DOHH2 (cell line): ENCODE data around the gene PIERCE2.

Experiments used
- H3F3A ChIP-seq: fragments of 200-600 bp; sonication (generic), shearing (Covaris generic); 2 replicates; pipeline ENCODE4 v1.6.0; 2016; ENCODE audit warnings: antibody characterized with exemption, mild to moderate bottlenecking; ENCODE audit not compliant: control insufficient read depth, insufficient read depth
- H3K27ac ChIP-seq: fragments of 200-600 bp; sonication (generic); 2 replicates; pipeline ENCODE4 v1.5.1; 2014; ENCODE audit warnings: low read depth, mild to moderate bottlenecking, low read length, moderate library complexity
- H3K27me3 ChIP-seq: fragments of 200-600 bp; sonication (generic); 2 replicates; pipeline ENCODE4 v1.6.1; 2014; ENCODE audit warnings: mild to moderate bottlenecking, low read length, mixed read lengths; ENCODE audit not compliant: control insufficient read depth
- H3K36me3 ChIP-seq: fragments of 200-600 bp; sonication (generic); 2 replicates; pipeline ENCODE4 v1.6.1; 2014; ENCODE audit warnings: mild to moderate bottlenecking, low read length, moderate library complexity, mixed read lengths; ENCODE audit not compliant: control insufficient read depth
- H3K4me1 ChIP-seq: fragments of 200-600 bp; sonication (generic); 2 replicates; pipeline ENCODE4 v1.6.1; 2014; ENCODE audit warnings: mild to moderate bottlenecking, low read length, mixed read lengths; ENCODE audit not compliant: control insufficient read depth
- H3K4me2 ChIP-seq: fragments of 200-600 bp; sonication (generic); 2 replicates; pipeline ENCODE4 v1.6.0; 2014; ENCODE audit warnings: mild to moderate bottlenecking, low read length, moderate library complexity
- H3K4me3 ChIP-seq: fragments of 200-600 bp; sonication (generic); 2 replicates; pipeline ENCODE4 v1.5.1; 2014; ENCODE audit warnings: mild to moderate bottlenecking, low read length, mixed read lengths
- H3K79me2 ChIP-seq: fragments of 200-600 bp; sonication (generic); 2 replicates; pipeline ENCODE4 v1.6.1; 2014; ENCODE audit warnings: mild to moderate bottlenecking, low read length, mixed read lengths; ENCODE audit not compliant: control insufficient read depth
- H3K9me2 ChIP-seq: fragments of 200-600 bp; sonication (generic); replicated peaks from 2 replicates; pipeline ENCODE4 v1.6.1; 2014; ENCODE audit warnings: mild to moderate bottlenecking, low read length, mixed read lengths; ENCODE audit not compliant: control insufficient read depth
- H3K9me3 ChIP-seq: fragments of 200-600 bp; sonication (generic); 2 replicates; pipeline ENCODE4 v1.6.1; 2014; ENCODE audit warnings: antibody characterized with exemption, low read length, mixed read lengths; ENCODE audit not compliant: control insufficient read depth, insufficient read depth
- H4K20me1 ChIP-seq: fragments of 200-600 bp; sonication (generic); 2 replicates; pipeline ENCODE4 v1.6.0; 2014; ENCODE audit warnings: low read depth, mild to moderate bottlenecking, antibody characterized with exemption, low read length, moderate library complexity; ENCODE audit not compliant: control insufficient read depth, insufficient read depth
- EZH2phosphoT487 ChIP-seq: fragments of 200-600 bp; sonication (generic); IDR thresholded peaks from 2 replicates; pipeline ENCODE4 v1.6.1; 2017; ENCODE audit warnings: borderline replicate concordance, mild to moderate bottlenecking, antibody characterized with exemption, low read length, moderate library complexity, mixed read lengths
- TF ChIP-seq, protein P1 (sequence below): fragments of 200-600 bp; sonication (generic); IDR thresholded peaks from one replicate; pipeline ENCODE4 v1.5.1; 2014; ENCODE audit warnings: antibody characterized with exemption, mild to moderate bottlenecking, low read depth, low read length; ENCODE audit not compliant: poor library complexity, severe bottlenecking

PIERCE2 gene

DNA sequence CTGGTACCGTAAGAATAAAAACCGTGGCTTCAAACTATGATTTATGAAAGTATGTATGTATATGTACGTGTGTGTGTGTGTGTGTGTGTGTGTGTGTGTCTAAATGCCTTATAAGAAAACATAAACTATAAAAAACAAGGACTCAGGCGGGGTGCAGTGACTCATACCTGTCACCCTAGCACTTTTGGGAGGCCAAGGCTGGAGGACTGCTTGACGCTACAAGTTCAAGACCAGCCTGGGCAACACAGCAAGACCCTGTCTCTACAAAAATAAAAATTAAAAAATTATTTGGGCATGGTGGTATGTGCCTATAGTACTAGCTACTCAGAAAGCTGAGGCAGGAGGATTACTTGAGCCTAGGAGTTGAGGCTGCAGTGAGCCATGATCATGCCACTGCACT, 29.2 kb upstream of the PIERCE2 start:
- no peaks in the 10 kb centered on the region for H3K36me3 ChIP-seq
- H3K4me3 ChIP-seq: no peak overlapping the region
- no peaks in the 10 kb centered on the region for H3K9me2 ChIP-seq
- H3K27me3 ChIP-seq: no peaks in the 10 kb centered on the region
- H3K4me2 ChIP-seq: no peak overlapping the region
- no peaks in the 10 kb centered on the region for H3K9me3 ChIP-seq
- H3K4me1 ChIP-seq: no peaks in the 10 kb centered on the region
- H3K27ac ChIP-seq: no peak overlapping the region
- TF ChIP-seq, protein P1, sequence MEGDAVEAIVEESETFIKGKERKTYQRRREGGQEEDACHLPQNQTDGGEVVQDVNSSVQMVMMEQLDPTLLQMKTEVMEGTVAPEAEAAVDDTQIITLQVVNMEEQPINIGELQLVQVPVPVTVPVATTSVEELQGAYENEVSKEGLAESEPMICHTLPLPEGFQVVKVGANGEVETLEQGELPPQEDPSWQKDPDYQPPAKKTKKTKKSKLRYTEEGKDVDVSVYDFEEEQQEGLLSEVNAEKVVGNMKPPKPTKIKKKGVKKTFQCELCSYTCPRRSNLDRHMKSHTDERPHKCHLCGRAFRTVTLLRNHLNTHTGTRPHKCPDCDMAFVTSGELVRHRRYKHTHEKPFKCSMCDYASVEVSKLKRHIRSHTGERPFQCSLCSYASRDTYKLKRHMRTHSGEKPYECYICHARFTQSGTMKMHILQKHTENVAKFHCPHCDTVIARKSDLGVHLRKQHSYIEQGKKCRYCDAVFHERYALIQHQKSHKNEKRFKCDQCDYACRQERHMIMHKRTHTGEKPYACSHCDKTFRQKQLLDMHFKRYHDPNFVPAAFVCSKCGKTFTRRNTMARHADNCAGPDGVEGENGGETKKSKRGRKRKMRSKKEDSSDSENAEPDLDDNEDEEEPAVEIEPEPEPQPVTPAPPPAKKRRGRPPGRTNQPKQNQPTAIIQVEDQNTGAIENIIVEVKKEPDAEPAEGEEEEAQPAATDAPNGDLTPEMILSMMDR: no peak
- TF ChIP-seq EZH2phosphoT487: no peak
- no peaks in the 10 kb centered on the region for H4K20me1 ChIP-seq
- no peaks in the 10 kb centered on the region for H3F3A ChIP-seq
- H3K79me2 ChIP-seq: no peaks in the 10 kb centered on the region

GRCh38 chr15:55381595-55381994, 26.7 kb upstream of the PIERCE2 start:
- no peaks in the 10 kb centered on the region for H3F3A ChIP-seq
- no peaks in the 10 kb centered on the region for H3K27me3 ChIP-seq
- TF ChIP-seq EZH2phosphoT487: no peak
- TF ChIP-seq, protein P1: no peak
- H3K4me2 ChIP-seq: no peak overlapping the region
- H3K79me2 ChIP-seq: no peaks in the 10 kb centered on the region
- H3K4me1 ChIP-seq: no peaks in the 10 kb centered on the region
- no peak overlapping the region for H3K27ac ChIP-seq
- H3K9me3 ChIP-seq: no peaks in the 10 kb centered on the region
- H4K20me1 ChIP-seq: no peaks in the 10 kb centered on the region
- no peaks in the 10 kb centered on the region for H3K9me2 ChIP-seq
- H3K4me3 ChIP-seq: no peak overlapping the region
- no peaks in the 10 kb centered on the region for H3K36me3 ChIP-seq

- Histone ChIP-seq H3K36me3 (no peaks in the 10 kb centered on the region), H3K4me3 (no peak overlapping the region)
These were observed 24.6 kb upstream of the PIERCE2 start for GRCh38 chr15:55383687-55384086.

More at GRCh38 chr15:55383687-55384086, 24.6 kb upstream of the PIERCE2 start:
- Histone ChIP-seq H3K4me1 (no peaks in the 10 kb centered on the region), H3F3A (no peaks in the 10 kb centered on the region), H3K4me2 (no peak overlapping the region), H4K20me1 (no peaks in the 10 kb centered on the region), H3K9me2 (no peaks in the 10 kb centered on the region), H3K27me3 (no peaks in the 10 kb centered on the region), H3K79me2 (no peaks in the 10 kb centered on the region), H3K9me3 (no peaks in the 10 kb centered on the region), H3K27ac (no peak overlapping the region)
- TF ChIP-seq EZH2phosphoT487: no peak
- TF ChIP-seq, protein P1: no peak
